Gastrocnemius medialis (tissue), 4 donors: Measurements from ENCODE around the gene FHIP1B. TPM values are rescaled to one million over a fixed set of nuclear protein-coding genes. Genes with fewer than 3 reads are reported as not detected.
A peak's percentile ranks its signal among the peaks of the same experiment; 100 is the strongest.

Source experiments
- ATAC-seq, 2 donors: fragments of 150-250 bp; one replicate each; pipeline ENCODE4 v1.9.1; 2016
- DNase-seq, 2 donors: peaks; one replicate each; pipeline ENCODE4 v3.0.0-alpha.2; 2019
- H3K27ac ChIP-seq, 4 donors: fragments of 200-600 bp; sonication (generic); 1 replicate in 1 of 4; 2 replicates in 3 of 4; pipeline ENCODE4 v1.5.1; 2016 to 2018; ENCODE audit warnings: mild to moderate bottlenecking in 2 of 4, moderate library complexity in 1 of 4
- H3K27me3 ChIP-seq, 3 donors: fragments of 200-600 bp; sonication (generic) in 2 of 3; 1 replicate in 1 of 3; 2 replicates in 2 of 3; pipeline versions ENCODE4 v1.5.1 to v1.6.0; 2016 to 2019; ENCODE audit warnings: mild to moderate bottlenecking in 1 of 3, moderate library complexity in 1 of 3
- H3K36me3 ChIP-seq, 2 donors: fragments of 200-600 bp; sonication (generic) in 1 of 2; one replicate each; pipeline ENCODE4 v1.5.1; 2017 to 2018
- H3K4me1 ChIP-seq, 2 donors: fragments of 200-600 bp; sonication (generic) in 1 of 2; one replicate each; pipeline ENCODE4 v1.5.1; 2016 to 2017; ENCODE audit warnings: mild to moderate bottlenecking in 2 of 2
- H3K4me3 ChIP-seq, 4 donors: fragments of 200-600 bp; sonication (generic) in 3 of 4; 1 replicate in 1 of 4; 2 replicates in 3 of 4; pipeline ENCODE4 v1.5.1; 2016 to 2019; ENCODE audit warnings: mild to moderate bottlenecking in 2 of 4
- H3K9me3 ChIP-seq, 3 donors: fragments of 200-600 bp; sonication (generic) in 2 of 3; 1 replicate in 1 of 3; 2 replicates in 2 of 3; pipeline ENCODE4 v1.5.1; 2016 to 2019
- POLR2A ChIP-seq, 2 donors: fragments of 450-650 bp; IDR thresholded peaks; one replicate each; pipeline ENCODE4 v1.6.1; 2017; ENCODE audit warnings: antibody characterized with exemption in 2 of 2, mild to moderate bottlenecking in 2 of 2, moderate library complexity in 2 of 2
- in situ Hi-C, 4 donors: fragments of 200-750 bp; cut with MboI; loops; one replicate each; pipeline versions ENCODE4 v1.15.0 to v1.8.0; 2017; ENCODE audit warnings: low sequenced_read_pairs in 4 of 4
- intact Hi-C: fragments of 100-400 bp; cut with DNase I; formaldehyde crosslinking; loops from one replicate; pipeline ENCODE4 v1.15.1; 2023; ENCODE audit warnings: low total_unique reads
- total RNA-seq, 4 donors: library from RNA; depleted of rRNA; stranded (reverse); fragments of >200 nt; gene quantifications; one replicate each; pipeline versions ENCODE4 v1.1.0 to v1.2.3, GENCODE V29; 2016
- TF ChIP-seq, protein P1 (sequence below), 5 experiments: fragments of 450-650 bp in 3 of 5; fragments of 200-600 bp in 2 of 5; sonication (generic) in 2 of 5; IDR thresholded peaks in 4 of 5; conservative IDR thresholded peaks in 1 of 5; 1 replicate in 4 of 5; 2 replicates in 1 of 5; pipeline ENCODE4 v1.5.1; 2016 to 2019; ENCODE audit warnings: antibody characterized with exemption in 5 of 5, mild to moderate bottlenecking in 3 of 5, moderate library complexity in 3 of 5

The FHIP1B gene
- total RNA-seq, 4 donors from 2014 or later = 23.9 to 41.7 (median 33.9) TPM

DNA sequence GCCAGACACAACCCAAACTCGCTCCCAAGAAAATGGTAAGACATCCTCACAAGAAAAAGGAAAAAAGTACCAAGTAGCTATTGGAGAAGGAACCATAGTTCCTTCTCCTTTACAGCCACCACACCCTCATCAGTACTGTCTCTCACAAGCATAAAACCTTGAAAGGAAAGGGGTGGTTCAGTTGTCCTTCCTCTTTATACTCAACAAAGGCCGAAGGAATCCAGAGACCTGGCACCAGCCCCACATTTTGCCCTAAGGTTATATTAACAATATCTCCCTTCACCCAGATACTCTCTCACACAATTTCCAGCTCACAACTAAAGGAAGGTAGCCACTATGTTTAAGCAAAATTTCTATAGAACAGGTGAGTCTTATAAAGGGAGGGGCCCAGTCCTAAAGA is 8.5 kb downstream of the FHIP1B start:
- Histone ChIP-seq H3K4me3 (no peak overlapping the region), H3K27ac (no peak overlapping the region), H3K36me3 (peaks cover 0 to 34% of the 10 kb centered on the region in 2 donors), H3K27me3 (no peaks in the 10 kb centered on the region), H3K4me1 (peaks cover 8 to 10% of the 10 kb centered on the region in 2 donors), H3K9me3 (no peaks in the 10 kb centered on the region)
- in situ Hi-C loops (loop anchor here (25.0 kb wide), 2 partner anchors 136 to 261 kb away; partner anchors contain the start of genes ARFIP2 (in 3 of the 4), DNHD1 (in 3 of the 4) and TIMM10B (in 3 of the 4)), intact Hi-C loops (no loop called here)
- DNase-seq (no peak), ATAC-seq (no peak)
- TF ChIP-seq, protein P1, sequence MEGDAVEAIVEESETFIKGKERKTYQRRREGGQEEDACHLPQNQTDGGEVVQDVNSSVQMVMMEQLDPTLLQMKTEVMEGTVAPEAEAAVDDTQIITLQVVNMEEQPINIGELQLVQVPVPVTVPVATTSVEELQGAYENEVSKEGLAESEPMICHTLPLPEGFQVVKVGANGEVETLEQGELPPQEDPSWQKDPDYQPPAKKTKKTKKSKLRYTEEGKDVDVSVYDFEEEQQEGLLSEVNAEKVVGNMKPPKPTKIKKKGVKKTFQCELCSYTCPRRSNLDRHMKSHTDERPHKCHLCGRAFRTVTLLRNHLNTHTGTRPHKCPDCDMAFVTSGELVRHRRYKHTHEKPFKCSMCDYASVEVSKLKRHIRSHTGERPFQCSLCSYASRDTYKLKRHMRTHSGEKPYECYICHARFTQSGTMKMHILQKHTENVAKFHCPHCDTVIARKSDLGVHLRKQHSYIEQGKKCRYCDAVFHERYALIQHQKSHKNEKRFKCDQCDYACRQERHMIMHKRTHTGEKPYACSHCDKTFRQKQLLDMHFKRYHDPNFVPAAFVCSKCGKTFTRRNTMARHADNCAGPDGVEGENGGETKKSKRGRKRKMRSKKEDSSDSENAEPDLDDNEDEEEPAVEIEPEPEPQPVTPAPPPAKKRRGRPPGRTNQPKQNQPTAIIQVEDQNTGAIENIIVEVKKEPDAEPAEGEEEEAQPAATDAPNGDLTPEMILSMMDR (IDR thresholded peaks at IDR 0.05 in 4 of 5, conservative IDR thresholded peaks at IDR 0.05 in 1 of 5) = no peak
- no peak for TF ChIP-seq POLR2A (IDR thresholded peaks at IDR 0.05)

DNA sequence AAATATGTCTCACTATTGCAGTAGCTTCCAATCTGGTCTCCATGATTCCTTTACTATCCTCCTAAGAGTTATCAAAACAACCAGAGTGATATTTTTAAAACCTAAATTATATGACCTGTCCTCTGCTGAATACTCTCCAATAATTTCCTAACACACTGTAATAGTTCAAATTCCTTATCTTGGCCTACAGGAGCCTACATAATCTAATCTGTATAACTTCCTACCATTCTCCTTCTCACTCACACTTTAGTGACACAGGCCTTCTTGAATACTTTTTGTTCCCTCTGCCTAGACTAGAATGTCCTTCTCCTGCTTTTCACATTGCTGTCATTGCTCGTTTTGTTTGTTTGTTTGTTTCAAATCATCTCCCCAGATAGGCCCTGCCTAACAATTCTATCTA is 9.4 kb downstream of the FHIP1B start:
- H3K9me3 ChIP-seq = no peaks in the 10 kb centered on the region
- H3K4me3 ChIP-seq = no peak overlapping the region
- DNase-seq = no peak
- TF ChIP-seq POLR2A (IDR thresholded peaks at IDR 0.05) = no peak
- TF ChIP-seq, protein P1 (IDR thresholded peaks at IDR 0.05 in 4 of 5, conservative IDR thresholded peaks at IDR 0.05 in 1 of 5) = no peak
- intact Hi-C loops (no loop called here), in situ Hi-C loops (loop anchor here (25.0 kb wide), 2 partner anchors 137 to 262 kb away; partner anchors contain the start of genes ARFIP2 (in 3 of the 4), DNHD1 (in 3 of the 4) and TIMM10B (in 3 of the 4))
- no peak for ATAC-seq
- no peaks in the 10 kb centered on the region for H3K27me3 ChIP-seq
- H3K27ac ChIP-seq = no peak overlapping the region
- H3K36me3 ChIP-seq = peaks cover 0 to 43% of the 10 kb centered on the region in 2 donors
- peaks cover 8 to 10% of the 10 kb centered on the region in 2 donors for H3K4me1 ChIP-seq

DNA sequence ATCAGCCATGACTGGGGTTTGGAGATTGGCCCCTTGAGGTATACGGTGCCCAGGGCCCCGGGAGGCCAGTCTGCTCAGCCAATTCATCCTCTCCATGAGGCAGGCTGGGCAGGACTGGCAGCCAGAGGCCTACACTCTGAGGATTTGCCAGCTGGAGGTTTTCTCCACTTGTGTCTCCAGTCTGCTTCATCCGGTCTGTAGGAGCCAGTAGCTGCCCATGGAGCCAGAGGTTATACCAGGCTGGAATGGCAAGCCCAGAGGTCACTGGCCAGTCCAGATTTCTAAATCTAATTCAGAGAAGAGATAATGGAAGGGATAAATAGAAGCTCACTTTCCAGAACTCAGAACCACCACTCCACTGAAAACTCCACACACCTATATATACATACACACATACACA is 10.0 kb downstream of the FHIP1B start:
- in situ Hi-C loops = no loop called here
- H3K36me3 ChIP-seq = peaks cover 0 to 48% of the 10 kb centered on the region in 2 donors
- TF ChIP-seq POLR2A (IDR thresholded peaks at IDR 0.05) = no peak
- TF ChIP-seq, protein P1 (IDR thresholded peaks at IDR 0.05 in 4 of 5, conservative IDR thresholded peaks at IDR 0.05 in 1 of 5) = no peak
- no peaks in the 10 kb centered on the region for H3K27me3 ChIP-seq
- no peaks in the 10 kb centered on the region for H3K9me3 ChIP-seq
- no peak overlapping the region for H3K4me3 ChIP-seq
- H3K27ac ChIP-seq = no peak overlapping the region
- ATAC-seq = no peak
- DNase-seq = no peak
- H3K4me1 ChIP-seq = peaks cover 8 to 10% of the 10 kb centered on the region in 2 donors
- intact Hi-C loops = no loop called here

DNA sequence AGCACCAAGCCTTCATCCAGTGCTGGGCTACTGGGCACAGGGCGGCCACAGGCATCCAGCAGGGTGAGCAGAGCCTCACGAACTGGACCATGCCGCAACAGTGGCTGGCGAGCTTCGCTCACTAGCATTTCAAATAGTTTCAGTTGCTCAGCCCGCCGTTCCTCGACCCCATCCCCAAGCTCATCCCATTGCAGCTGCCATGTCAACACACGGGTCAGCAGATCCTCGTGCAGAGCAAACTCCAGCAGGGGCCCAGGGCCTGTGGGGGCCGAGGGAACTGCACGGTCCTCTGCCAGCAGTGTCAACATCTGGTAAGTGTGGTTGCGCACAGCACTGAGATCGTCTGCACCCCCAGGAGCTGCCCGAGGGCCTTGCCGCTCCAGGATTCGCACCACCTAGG is 10.6 kb downstream of the FHIP1B start:
- no peak for TF ChIP-seq POLR2A (IDR thresholded peaks at IDR 0.05)
- TF ChIP-seq, protein P1 (IDR thresholded peaks at IDR 0.05 in 4 of 5, conservative IDR thresholded peaks at IDR 0.05 in 1 of 5) = no peak
- no peak overlapping the region for H3K27ac ChIP-seq
- intact Hi-C loops = no loop called here

DNA sequence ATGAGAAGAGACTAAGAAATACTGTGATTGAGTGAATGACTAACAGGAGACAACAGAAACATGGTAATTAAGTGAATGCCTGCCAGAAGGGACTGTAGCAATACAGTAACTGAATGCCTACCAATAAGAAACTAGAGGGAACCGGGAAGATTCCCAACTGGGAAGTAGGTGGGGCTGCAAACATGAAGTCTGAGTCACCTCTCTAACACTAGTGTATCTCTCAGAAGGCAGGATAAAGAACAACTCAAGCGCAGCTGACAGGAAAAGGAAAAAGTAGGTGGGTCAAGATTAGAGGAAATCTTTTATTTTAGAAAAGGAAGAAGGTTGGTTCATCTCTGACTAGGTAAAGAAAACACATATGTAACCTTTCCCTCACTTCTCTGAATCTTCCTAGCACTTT is 15.1 kb downstream of the FHIP1B start:
- ATAC-seq (peak; percentile 70 to 74), DNase-seq (no peak)
- Histone ChIP-seq H3K4me3 (no peak overlapping the region), H3K27me3 (no peaks in the 10 kb centered on the region), H3K9me3 (no peaks in the 10 kb centered on the region), H3K27ac (no peak overlapping the region), H3K36me3 (peaks cover 0 to 90% of the 10 kb centered on the region in 2 donors), H3K4me1 (peaks cover 0 to under 1% of the 10 kb centered on the region in 2 donors)
- intact Hi-C loops (no loop called here), in situ Hi-C loops (no loop called here)
- TF ChIP-seq, protein P1 (IDR thresholded peaks at IDR 0.05 in 4 of 5, conservative IDR thresholded peaks at IDR 0.05 in 1 of 5) = no peak
- no peak for TF ChIP-seq POLR2A (IDR thresholded peaks at IDR 0.05)

More for the DNA sequence above, 10.6 kb downstream of the FHIP1B start:
- in situ Hi-C loops = no loop called here
- Histone ChIP-seq H3K4me1 (peaks cover 8 to 10% of the 10 kb centered on the region in 2 donors), H3K4me3 (no peak overlapping the region), H3K9me3 (no peaks in the 10 kb centered on the region), H3K27me3 (no peaks in the 10 kb centered on the region), H3K36me3 (peaks cover 0 to 53% of the 10 kb centered on the region in 2 donors)
- DNase-seq (no peak), ATAC-seq (no peak)
